SK-N-MC (cell line): Measurements from ENCODE around the gene TRPC5OS.

Experiments used
- EZH2 ChIP-seq: fragments of 200-600 bp; sonication (generic); IDR thresholded peaks from one replicate; pipeline ENCODE4 v1.6.1; 2017; ENCODE audit warnings: antibody characterized with exemption
- POLR2AphosphoS5 ChIP-seq: IDR thresholded peaks from 2 replicates; pipeline ENCODE4 v1.6.1; 2012; ENCODE audit warnings: mild to moderate bottlenecking, low read depth, low read length, borderline replicate concordance

- TF ChIP-seq POLR2AphosphoS5 (no peak), EZH2 (no peak)
Observed at GRCh38 chrX:111874241-111874640, 1.7 kb upstream of the TRPC5OS start.
